22Rv1 (cell line): ENCODE results near the gene GANC.

Experiments
- H3K27ac ChIP-seq: fragments of 450-650 bp; 2 replicates; pipeline ENCODE4 v1.5.1; 2017
- CTCF ChIP-seq: fragments of 450-650 bp; IDR thresholded peaks from 2 replicates; pipeline ENCODE4 v1.5.1; 2017; ENCODE audit warnings: mild to moderate bottlenecking
- ZFX ChIP-seq: fragments of 450-650 bp; IDR thresholded peaks from 2 replicates; pipeline ENCODE4 v1.6.1; 2017; ENCODE audit warnings: antibody characterized with exemption, borderline replicate concordance

Gene GANC

GRCh38 chr15:42404461-42405235 is 131.6 kb downstream of the GANC start:
- no peak for TF ChIP-seq ZFX
- TF ChIP-seq CTCF: no peak
- no peak overlapping the region for H3K27ac ChIP-seq

- TF ChIP-seq ZFX (no peak), CTCF (no peak)
- H3K27ac ChIP-seq: no peak overlapping the region
Observed at GRCh38 chr15:42405863-42406482, 133.0 kb downstream of the GANC start.
